Uterus (tissue), 2 donors: Measurements from ENCODE around the gene PDK2.

Experiments
- CTCF ChIP-seq, 4 experiments: fragments of 200-600 bp in 2 of 4; fragments of 450-650 bp in 2 of 4; sonication (generic) in 2 of 4; IDR thresholded peaks; one replicate each; pipeline ENCODE4 v1.5.1; 2016 to 2019; ENCODE audit warnings: antibody characterized with exemption in 4 of 4, mild to moderate bottlenecking in 2 of 4, moderate library complexity in 1 of 4
- POLR2A ChIP-seq, 2 donors: fragments of 450-650 bp; IDR thresholded peaks; one replicate each; pipeline ENCODE4 v1.6.1; 2016; ENCODE audit warnings: antibody characterized with exemption in 2 of 2, mild to moderate bottlenecking in 1 of 2, moderate library complexity in 1 of 2

- TF ChIP-seq CTCF (IDR thresholded peaks at IDR 0.05) (no peak), POLR2A (IDR thresholded peaks at IDR 0.05) (no peak)
Observed at GRCh38 chr17:50057521-50057991, 37.6 kb upstream of the PDK2 start.
